Upper lobe of left lung (tissue), 6 donors: ENCODE data around the gene NR2F1-AS1. TPM values are rescaled to one million over a fixed set of nuclear protein-coding genes. Genes with fewer than 3 reads are reported as not detected.

Source experiments
- ATAC-seq, 2 donors: fragments of 200-7000 bp; cut with Tn5 transposase; one replicate each; pipeline ENCODE4 v1.9.1; 2022; ENCODE audit warnings: mild to moderate bottlenecking in 2 of 2, moderate library complexity in 2 of 2; ENCODE audit not compliant: low FRiP score in 2 of 2
- DNase-seq, 2 donors: peaks; one replicate each; pipeline ENCODE4 v3.0.0-alpha.2; 2019 to 2020
- H3K27ac ChIP-seq, 4 donors: fragments of 200-600 bp; sonication (generic); one replicate each; pipeline ENCODE4 v1.5.1; 2016 to 2019
- H3K27me3 ChIP-seq, 4 donors: fragments of 200-600 bp; sonication (generic); one replicate each; pipeline ENCODE4 v1.5.1; 2017 to 2019
- H3K36me3 ChIP-seq, 4 donors: fragments of 200-600 bp; sonication (generic); one replicate each; pipeline ENCODE4 v1.5.1; 2016 to 2019
- H3K4me1 ChIP-seq, 4 donors: fragments of 200-600 bp; sonication (generic); one replicate each; pipeline ENCODE4 v1.5.1; 2018 to 2019
- H3K4me3 ChIP-seq, 4 donors: fragments of 200-600 bp; sonication (generic); one replicate each; pipeline ENCODE4 v1.5.1; 2017 to 2019; ENCODE audit warnings: mild to moderate bottlenecking in 2 of 4, moderate library complexity in 1 of 4
- H3K9me3 ChIP-seq, 4 donors: fragments of 200-600 bp; sonication (generic); one replicate each; pipeline ENCODE4 v1.5.1; 2018 to 2019
- CTCF ChIP-seq, 6 experiments: fragments of 450-650 bp in 4 of 6; fragments of 200-600 bp in 2 of 6; sonication (generic) in 2 of 6; IDR thresholded peaks; one replicate each; pipeline ENCODE4 v1.5.1; 2016 to 2019; ENCODE audit warnings: antibody characterized with exemption in 6 of 6
- EP300 ChIP-seq, 4 donors: sonication (generic); formaldehyde crosslinking; IDR thresholded peaks; one replicate each; pipeline ENCODE4 v1.5.1; 2017; ENCODE audit warnings: antibody characterized with exemption in 4 of 4, control low read depth in 2 of 4
- POLR2A ChIP-seq, 4 donors: fragments of 450-650 bp; IDR thresholded peaks; one replicate each; pipeline ENCODE4 v1.5.1; 2016 to 2017; ENCODE audit warnings: antibody characterized with exemption in 4 of 4, mild to moderate bottlenecking in 2 of 4
- POLR2AphosphoS5 ChIP-seq, 2 donors: sonication (generic); formaldehyde crosslinking; IDR thresholded peaks; one replicate each; pipeline ENCODE4 v1.5.1; 2017; ENCODE audit warnings: antibody characterized with exemption in 2 of 2
- WGBS, 2 donors: methylation state at CpG; one replicate each; pipeline ENCODE4 v1.1.5; 2017 to 2018; 5-methylcytosine and 5-hydroxymethylcytosine counted together
- total RNA-seq, 6 donors: library from RNA; depleted of rRNA in 4 of 6; stranded (reverse); fragments of >200 nt in 4 of 6; gene quantifications; one replicate each; pipeline versions ENCODE4 v1.1.0 to v1.2.1, GENCODE V29; 2016 to 2021
- donor health status: DM: no; HTN: no; CAD: no; lungs with moderate emphysema.
- donor health status: DM: no; HTN: yes; CAD: no; lungs with severe emphysema.

NR2F1-AS1 gene
- total RNA-seq, 6 donors from 2014 or later: 4.4 to 19.9 (median 11.4) TPM

- H3K27ac ChIP-seq: peak overlapping the region in 1 of 4 donors; percentile 22
- 10 to 36% methylated on average over 1 of the region's 1 CpG for WGBS, 2 donors
Observed at GRCh38 chr5:93503598-93504067, 77.4 kb downstream of the NR2F1-AS1 start.

GRCh38 chr5:93497096-93497495 is 83.9 kb downstream of the NR2F1-AS1 start:
- ATAC-seq: no peak
- no peak overlapping the region for H3K4me3 ChIP-seq
- no peak for DNase-seq
- no peaks in the 10 kb centered on the region for H3K36me3 ChIP-seq
- TF ChIP-seq EP300 (IDR thresholded peaks at IDR 0.05): no peak
- no peak for TF ChIP-seq CTCF (IDR thresholded peaks at IDR 0.05)
- TF ChIP-seq POLR2AphosphoS5 (IDR thresholded peaks at IDR 0.05): no peak
- TF ChIP-seq POLR2A (IDR thresholded peaks at IDR 0.05): no peak
- 69% methylated on average over 4 of the region's 4 CpGs for WGBS, 2 donors
- no peaks in the 10 kb centered on the region for H3K9me3 ChIP-seq
- H3K27me3 ChIP-seq: no peaks in the 10 kb centered on the region
- H3K4me1 ChIP-seq: no peaks in the 10 kb centered on the region
- H3K27ac ChIP-seq: no peak overlapping the region

More at GRCh38 chr5:93503598-93504067, 77.4 kb downstream of the NR2F1-AS1 start:
- ATAC-seq (no peak), DNase-seq (no peak)
- no peaks in the 10 kb centered on the region for H3K9me3 ChIP-seq
- no peaks in the 10 kb centered on the region for H3K27me3 ChIP-seq
- H3K4me1 ChIP-seq: no peaks in the 10 kb centered on the region
- H3K36me3 ChIP-seq: no peaks in the 10 kb centered on the region
- no peak overlapping the region for H3K4me3 ChIP-seq
- peak in 1 of 2 donors; percentile 9 for TF ChIP-seq POLR2AphosphoS5 (IDR thresholded peaks at IDR 0.05)
- TF ChIP-seq POLR2A (IDR thresholded peaks at IDR 0.05): no peak
- peak in 1 of 4 donors; percentile 19 for TF ChIP-seq EP300 (IDR thresholded peaks at IDR 0.05)
- TF ChIP-seq CTCF (IDR thresholded peaks at IDR 0.05): no peak

- ATAC-seq (no peak), DNase-seq (no peak)
- TF ChIP-seq CTCF (IDR thresholded peaks at IDR 0.05) (no peak), POLR2A (IDR thresholded peaks at IDR 0.05) (no peak), EP300 (IDR thresholded peaks at IDR 0.05) (no peak), POLR2AphosphoS5 (IDR thresholded peaks at IDR 0.05) (no peak)
- no peaks in the 10 kb centered on the region for H3K36me3 ChIP-seq
- no peak overlapping the region for H3K27ac ChIP-seq
- peaks cover 0 to 11% (median 7%) of the 10 kb centered on the region in 4 donors for H3K9me3 ChIP-seq
- H3K27me3 ChIP-seq: no peaks in the 10 kb centered on the region
- no peak overlapping the region for H3K4me3 ChIP-seq
- no peaks in the 10 kb centered on the region for H3K4me1 ChIP-seq
Observed at GRCh38 chr5:93479982-93480509, 101.0 kb downstream of the NR2F1-AS1 start.

GRCh38 chr5:93477816-93478215 is 103.2 kb downstream of the NR2F1-AS1 start:
- ATAC-seq (no peak), DNase-seq (no peak)
- Histone ChIP-seq H3K36me3 (no peaks in the 10 kb centered on the region), H3K27ac (no peak overlapping the region), H3K4me1 (no peaks in the 10 kb centered on the region), H3K9me3 (peaks cover 0 to 11% (median 7%) of the 10 kb centered on the region in 4 donors), H3K4me3 (no peak overlapping the region), H3K27me3 (no peaks in the 10 kb centered on the region)
- no peak for TF ChIP-seq EP300 (IDR thresholded peaks at IDR 0.05)
- TF ChIP-seq POLR2AphosphoS5 (IDR thresholded peaks at IDR 0.05): no peak
- TF ChIP-seq CTCF (IDR thresholded peaks at IDR 0.05): no peak

- ATAC-seq: no peak
- no peaks in the 10 kb centered on the region for H3K36me3 ChIP-seq
- WGBS, 2 donors: 50 to 57% methylated on average over 2 of the region's 2 CpGs
- no peaks in the 10 kb centered on the region for H3K4me1 ChIP-seq
- H3K9me3 ChIP-seq: peaks cover 0 to 11% (median 7%) of the 10 kb centered on the region in 4 donors
- no peaks in the 10 kb centered on the region for H3K27me3 ChIP-seq
- H3K27ac ChIP-seq: no peak overlapping the region
- TF ChIP-seq POLR2AphosphoS5 (IDR thresholded peaks at IDR 0.05): no peak
- no peak for TF ChIP-seq EP300 (IDR thresholded peaks at IDR 0.05)
- TF ChIP-seq CTCF (IDR thresholded peaks at IDR 0.05): no peak
- TF ChIP-seq POLR2A (IDR thresholded peaks at IDR 0.05): no peak
- H3K4me3 ChIP-seq: no peak overlapping the region
- no peak for DNase-seq
Observed at GRCh38 chr5:93476251-93476742, 104.7 kb downstream of the NR2F1-AS1 start.
